ENCODE measurements around the gene MARF1.

GRCh38 chr16:15644267-15644961, 1.5 kb upstream of the MARF1 start:
- TF ChIP-seq POLR2A (IDR thresholded peaks at IDR 0.05) (no peak), POLR2AphosphoS5 (IDR thresholded peaks at IDR 0.05) (no peak)
- TF ChIP-seq, protein P1, sequence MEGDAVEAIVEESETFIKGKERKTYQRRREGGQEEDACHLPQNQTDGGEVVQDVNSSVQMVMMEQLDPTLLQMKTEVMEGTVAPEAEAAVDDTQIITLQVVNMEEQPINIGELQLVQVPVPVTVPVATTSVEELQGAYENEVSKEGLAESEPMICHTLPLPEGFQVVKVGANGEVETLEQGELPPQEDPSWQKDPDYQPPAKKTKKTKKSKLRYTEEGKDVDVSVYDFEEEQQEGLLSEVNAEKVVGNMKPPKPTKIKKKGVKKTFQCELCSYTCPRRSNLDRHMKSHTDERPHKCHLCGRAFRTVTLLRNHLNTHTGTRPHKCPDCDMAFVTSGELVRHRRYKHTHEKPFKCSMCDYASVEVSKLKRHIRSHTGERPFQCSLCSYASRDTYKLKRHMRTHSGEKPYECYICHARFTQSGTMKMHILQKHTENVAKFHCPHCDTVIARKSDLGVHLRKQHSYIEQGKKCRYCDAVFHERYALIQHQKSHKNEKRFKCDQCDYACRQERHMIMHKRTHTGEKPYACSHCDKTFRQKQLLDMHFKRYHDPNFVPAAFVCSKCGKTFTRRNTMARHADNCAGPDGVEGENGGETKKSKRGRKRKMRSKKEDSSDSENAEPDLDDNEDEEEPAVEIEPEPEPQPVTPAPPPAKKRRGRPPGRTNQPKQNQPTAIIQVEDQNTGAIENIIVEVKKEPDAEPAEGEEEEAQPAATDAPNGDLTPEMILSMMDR (IDR thresholded peaks at IDR 0.05) = no peak
